Right lobe of liver (tissue), 4 donors: ENCODE measurements around the gene ZNF33B.

Experiments used
- CTCF ChIP-seq, 4 donors: fragments of 200-600 bp in 3 of 4; fragments of 450-650 bp in 1 of 4; IDR thresholded peaks; one replicate each; pipeline versions ENCODE4 v1.5.1 to v1.8.0; 2016 to 2022; ENCODE audit warnings: antibody characterized with exemption in 4 of 4, mild to moderate bottlenecking in 2 of 4
- POLR2A ChIP-seq: fragments of 450-650 bp; IDR thresholded peaks from one replicate; pipeline ENCODE4 v1.6.1; 2017; ENCODE audit warnings: antibody characterized with exemption, mild to moderate bottlenecking
- donor health status: DM: no; HTN: no; CAD: no.
- donor health status: DM: no; HTN: no; CAD: no.
- donor health status: DM: no; HTN: yes; CAD: no.

- no peak for TF ChIP-seq POLR2A
- no peak for TF ChIP-seq CTCF (IDR thresholded peaks at IDR 0.05)
Observed at GRCh38 chr10:42549851-42550250, 88.5 kb downstream of the ZNF33B start.
